GM21619 (cell line): ENCODE measurements around the gene ANKRD7.

Experiments used
- ATAC-seq: cut with Tn5 transposase; IDR thresholded peaks from one replicate; pipeline ENCODE4 v1.9.1; 2021; ENCODE audit not compliant: unreplicated experiment

The ANKRD7 gene

GRCh38 chr7:118224521-118224920 is at the start of gene ANKRD7:
Gene ANKRD7, plus strand, starts transcription at chr7:118224704. Its CDS starts 127 bp downstream, at chr7:118224831.
- ATAC-seq: no peak

DNA sequence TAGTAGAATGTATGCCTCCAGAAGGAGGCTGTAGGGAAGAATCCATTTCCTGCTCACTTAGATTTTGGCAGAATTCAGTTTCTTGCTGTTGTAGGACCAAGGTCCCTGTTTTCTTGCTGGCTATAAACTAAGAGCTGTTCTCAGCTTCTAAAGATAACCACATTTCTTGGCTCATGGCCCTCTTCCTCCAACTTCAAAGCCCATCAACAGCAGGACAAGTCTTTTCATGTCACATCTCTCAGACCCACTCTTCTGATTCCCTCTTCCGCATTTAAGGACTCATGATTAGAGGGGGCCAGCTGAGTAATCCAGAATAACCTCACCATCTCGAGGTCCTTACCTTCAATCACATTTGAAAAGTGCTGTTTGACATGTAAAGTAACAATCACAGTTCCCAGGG is 48.8 kb upstream of the ANKRD7 start:
- no peak for ATAC-seq

DNA sequence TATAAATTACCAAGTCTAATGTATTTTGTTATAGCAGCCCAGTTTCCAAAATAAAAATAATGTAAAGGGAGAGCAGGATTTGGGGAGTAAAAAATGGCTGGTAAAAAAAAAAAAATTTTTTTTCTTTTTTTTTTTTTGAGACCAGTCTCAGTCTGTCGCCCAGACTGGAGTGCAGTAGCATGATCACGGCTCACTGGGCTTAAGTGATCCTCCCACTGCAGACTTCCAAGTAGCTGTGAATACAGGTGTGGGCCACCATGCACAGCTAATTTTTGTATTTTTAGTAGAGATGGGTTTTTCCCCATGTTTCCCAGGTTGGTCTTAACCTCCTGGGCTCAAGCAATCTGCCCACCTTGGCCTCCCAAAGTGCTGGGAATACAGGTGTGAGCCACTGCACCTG is 45.3 kb upstream of the ANKRD7 start:
- ATAC-seq: no peak

- ATAC-seq: no peak
These were observed 41.7 kb upstream of the ANKRD7 start for GRCh38 chr7:118182593-118183427.

GRCh38 chr7:118183428-118183785 is 41.1 kb upstream of the ANKRD7 start:
- ATAC-seq: peak; percentile 0

DNA sequence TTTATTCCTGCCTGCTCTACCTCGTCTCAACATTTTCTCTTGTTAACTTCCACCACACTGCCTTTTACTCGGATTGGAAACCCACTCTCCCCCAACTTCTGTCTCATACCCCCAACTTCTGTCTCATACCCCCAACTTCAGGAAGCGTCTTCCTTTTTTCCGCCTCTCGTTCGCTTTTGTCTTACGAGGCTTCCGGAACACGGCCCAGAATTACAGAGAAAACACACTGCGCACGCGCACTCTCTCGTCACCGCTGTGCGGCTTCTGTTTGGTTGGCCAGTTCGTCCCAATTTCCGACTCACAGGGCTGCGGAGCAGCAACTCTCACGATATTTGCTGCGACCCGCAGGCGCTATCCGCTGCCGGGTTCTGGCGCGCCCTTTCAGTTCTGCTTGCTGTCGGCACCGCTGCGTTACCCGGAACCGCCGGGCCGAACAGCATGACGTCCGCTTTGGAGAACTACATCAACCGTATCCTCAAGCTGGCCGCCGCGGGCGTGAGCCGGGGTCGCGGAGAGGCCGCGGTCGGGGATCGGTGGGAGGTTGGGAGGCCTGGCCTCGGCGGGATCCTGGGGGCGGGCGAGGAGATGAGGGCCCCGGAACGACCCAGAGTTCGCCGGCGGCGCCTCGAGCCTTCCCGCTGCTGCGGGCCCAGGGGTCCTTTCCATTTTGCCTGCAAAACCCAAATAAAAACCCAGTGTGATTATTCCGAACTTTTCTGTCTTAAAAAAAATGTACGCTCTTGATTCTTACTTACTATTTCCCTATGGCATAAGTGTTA is 40.5 kb upstream of the ANKRD7 start, which contains the start of gene LSM8:
TSS of gene LSM8 (plus strand) at position 379 of the 779 bp plus-strand sequence. CDS start at position 439, 60 bp downstream.
- peak; percentile 98 for ATAC-seq

DNA sequence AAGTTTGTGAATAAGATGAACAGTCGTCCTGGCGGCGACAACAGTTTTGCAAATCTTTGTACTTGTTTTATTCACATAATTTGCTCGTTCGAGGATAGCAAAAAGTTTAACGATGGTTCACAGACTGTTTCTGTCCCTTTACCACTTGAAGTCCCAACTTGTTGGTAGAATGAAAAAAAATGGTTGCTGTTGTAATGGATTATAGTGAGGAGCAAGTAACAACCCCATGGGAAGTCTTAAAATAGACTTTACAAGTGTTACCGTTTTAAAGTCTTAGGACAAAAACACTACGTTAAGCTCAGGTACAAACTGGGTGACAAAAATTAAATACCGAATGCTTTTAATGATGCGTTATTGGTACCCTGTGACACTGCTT is 40.0 kb upstream of the ANKRD7 start:
- no peak for ATAC-seq

DNA sequence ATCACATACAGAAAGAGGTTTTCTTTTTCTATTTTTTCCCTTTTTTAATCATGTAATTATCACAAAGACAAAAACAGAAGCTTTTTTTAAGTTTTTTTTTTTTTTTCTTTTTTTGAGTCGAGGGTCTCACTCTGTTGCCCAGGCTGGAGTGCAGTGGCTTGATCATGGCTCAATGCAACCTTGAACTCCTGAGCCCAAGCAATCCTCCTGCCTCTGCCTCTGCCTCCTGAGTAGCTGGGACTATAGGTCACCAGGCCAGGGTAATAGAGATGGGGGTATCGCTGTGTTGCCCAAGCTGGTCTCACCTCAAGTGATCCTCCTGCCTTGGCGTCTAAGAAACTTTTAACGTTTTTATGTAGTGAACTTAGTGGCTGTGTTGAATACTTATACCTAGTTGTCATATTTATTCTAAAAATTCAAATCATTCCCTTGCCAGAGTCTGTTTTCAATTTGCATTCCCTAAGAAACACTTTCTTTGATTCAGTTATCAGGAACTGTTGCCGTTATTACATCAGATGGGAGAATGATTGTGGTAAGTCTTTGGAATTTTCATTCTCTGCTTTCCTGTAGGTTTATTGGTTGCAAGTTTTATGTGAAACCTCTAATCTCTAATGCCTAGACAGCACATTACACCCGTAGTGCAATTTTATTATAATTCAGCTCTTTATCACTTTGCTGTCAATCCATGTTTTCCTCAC is 39.2 kb upstream of the ANKRD7 start:
- ATAC-seq: no peak

- no peak for ATAC-seq
These were observed 38.0 kb upstream of the ANKRD7 start for GRCh38 chr7:118186501-118186900.

GRCh38 chr7:118194571-118194970 is 29.9 kb upstream of the ANKRD7 start:
- ATAC-seq: no peak

- peak; percentile 79 for ATAC-seq
These were observed 28.5 kb upstream of the ANKRD7 start for GRCh38 chr7:118195837-118196474.

- ATAC-seq: no peak
These were observed 22.4 kb upstream of the ANKRD7 start for GRCh38 chr7:118202061-118202460.

DNA sequence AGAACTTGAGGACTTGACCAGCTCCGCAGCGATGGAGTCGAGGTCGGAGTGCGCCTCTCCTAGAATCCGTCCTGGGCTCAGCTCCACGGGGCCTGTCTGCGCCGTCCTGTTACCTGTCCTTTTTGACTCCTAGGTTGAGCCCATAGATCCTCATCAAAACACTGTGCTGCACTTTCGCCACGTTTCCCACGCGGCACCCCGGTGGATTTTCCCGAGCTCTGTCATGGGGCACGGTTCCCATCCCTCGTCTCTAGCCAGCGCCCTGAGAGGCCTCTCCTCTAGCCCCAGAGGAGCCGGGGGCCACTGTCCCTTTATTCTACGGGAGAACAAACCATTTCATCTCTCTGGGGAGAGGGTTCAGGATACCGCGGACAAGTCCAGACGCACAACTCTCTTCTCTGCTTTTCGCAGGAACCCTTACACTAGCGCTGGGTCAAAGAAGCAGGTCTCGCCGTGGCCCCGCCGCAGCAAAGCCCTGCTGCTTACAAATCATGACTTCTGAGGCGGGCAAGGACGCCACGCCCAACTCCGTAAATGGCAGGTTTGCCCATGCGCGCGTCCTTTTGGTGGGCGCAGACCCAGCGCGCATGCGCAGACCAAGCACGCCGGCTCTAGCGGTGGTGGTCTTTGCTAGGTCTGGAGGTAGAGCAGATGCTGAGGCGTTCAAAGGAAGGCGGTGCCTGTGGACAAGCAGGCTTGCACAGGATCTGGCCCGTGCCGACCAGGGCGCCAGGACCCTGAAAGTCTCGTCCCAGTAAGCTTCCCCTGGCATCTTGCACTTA is 10.3 kb upstream of the ANKRD7 start:
- peak; percentile 95 for ATAC-seq

DNA sequence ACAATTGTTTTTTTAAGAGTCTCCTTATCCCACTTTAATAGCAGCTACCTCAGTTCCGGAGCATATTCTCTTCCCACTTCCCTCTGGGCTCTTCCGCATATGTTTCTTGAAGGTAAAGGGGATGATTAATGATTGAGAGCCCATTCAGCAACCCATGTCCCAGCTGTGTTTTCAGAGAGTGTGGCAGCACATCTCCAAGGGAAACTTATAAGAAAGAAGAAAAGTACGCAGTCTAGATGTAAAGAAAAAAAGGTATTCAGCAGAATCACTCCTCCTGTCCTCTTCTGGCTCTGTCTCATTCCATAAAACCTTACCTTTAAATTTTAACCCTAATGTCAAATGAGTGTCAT is 9.7 kb upstream of the ANKRD7 start:
- ATAC-seq: no peak

- no peak for ATAC-seq
These were observed 7.3 kb upstream of the ANKRD7 start for GRCh38 chr7:118217210-118217619.

DNA sequence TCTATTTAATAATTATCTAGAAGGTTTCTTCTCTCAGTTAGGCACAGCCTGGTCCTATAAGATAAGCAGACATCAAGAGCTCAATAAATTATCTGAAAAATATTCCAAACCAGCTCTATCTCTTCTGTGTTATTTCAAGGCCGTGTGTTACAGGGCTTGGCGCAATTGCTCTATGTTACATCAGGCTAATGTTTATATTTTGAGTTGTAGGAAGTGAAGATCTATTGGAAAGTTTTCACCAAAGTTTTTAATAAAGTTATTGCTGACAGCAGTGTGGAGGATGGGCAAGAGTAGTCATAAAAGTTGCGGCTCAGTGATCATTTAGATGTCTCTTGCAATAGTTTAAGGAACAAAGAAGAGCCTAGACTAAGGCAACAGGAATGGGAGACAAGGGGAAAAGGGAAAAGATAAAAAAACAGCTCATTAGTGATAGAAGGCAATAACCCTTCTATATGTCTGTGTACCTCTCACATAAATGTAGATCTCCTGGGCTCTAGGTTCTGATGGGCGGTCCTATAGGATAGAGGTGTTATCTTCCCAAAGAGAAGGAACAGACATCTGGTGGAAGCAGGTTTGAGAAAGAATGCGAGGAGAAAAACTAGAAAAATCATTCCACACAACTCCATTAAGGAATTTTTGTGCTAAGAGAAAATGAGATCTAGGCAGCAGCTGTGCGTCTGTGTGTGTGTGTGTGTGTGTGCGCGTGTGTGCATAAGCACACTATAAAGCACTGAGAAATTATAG is 5.9 kb upstream of the ANKRD7 start:
- ATAC-seq: no peak

- ATAC-seq: no peak
These were observed 5.4 kb upstream of the ANKRD7 start for GRCh38 chr7:118219157-118219512.

GRCh38 chr7:118220583-118220982 is 3.9 kb upstream of the ANKRD7 start:
- no peak for ATAC-seq

DNA sequence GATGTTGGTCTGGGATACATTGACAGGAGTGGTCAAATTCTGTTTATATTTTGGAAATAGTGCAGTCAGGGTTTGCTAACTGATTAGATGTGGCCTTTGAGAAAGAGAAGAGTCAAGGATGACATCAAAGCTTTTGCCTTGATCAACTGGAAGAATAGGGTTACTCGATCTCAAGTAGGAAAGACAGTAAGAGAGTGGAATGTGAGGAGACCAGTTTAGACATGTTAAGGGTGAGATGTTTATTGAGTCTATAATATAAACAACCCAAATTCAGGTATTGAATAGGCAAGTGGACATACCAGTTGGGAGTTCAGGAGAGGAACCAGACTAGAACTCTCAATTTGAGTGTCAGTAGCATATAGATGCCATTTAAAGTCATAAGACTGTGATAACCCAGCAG is 1.9 kb upstream of the ANKRD7 start:
- ATAC-seq: no peak

DNA sequence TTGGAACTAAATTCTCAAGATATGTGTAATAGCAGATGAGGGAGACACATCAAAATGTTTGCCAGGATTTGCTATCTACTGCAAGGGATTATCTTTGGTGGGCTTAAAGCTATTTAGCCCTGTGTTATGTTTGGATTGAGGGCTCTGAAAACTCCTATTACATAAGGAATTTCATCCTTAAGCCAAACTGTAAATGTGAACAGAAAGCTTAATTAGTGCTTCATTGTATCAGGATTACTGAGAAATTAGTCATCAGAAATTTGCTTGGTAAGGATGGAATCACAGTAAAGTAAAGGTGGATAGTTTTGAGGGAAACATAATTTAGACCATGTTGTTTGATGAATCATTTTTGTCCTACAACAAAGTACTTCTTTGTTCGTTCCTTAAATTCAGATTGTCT is 8.3 kb downstream of the ANKRD7 start:
- ATAC-seq: no peak
